GM23248 (cell line): ENCODE results near the gene DUSP9. TPM values are rescaled to one million over a fixed set of nuclear protein-coding genes. Genes with fewer than 3 reads are reported as not detected.

ENCODE experiments used
- DNase-seq: peaks from one replicate; pipeline ENCODE4 v3.0.0-alpha.2; 2015
- H2AFZ ChIP-seq: fragments of 200-600 bp; sonication (generic); 2 replicates; pipeline ENCODE4 v1.6.1; 2016; ENCODE audit warnings: antibody characterized with exemption
- H3F3A ChIP-seq: fragments of 200-600 bp; sonication (generic); 2 replicates; pipeline ENCODE4 v1.6.1; 2016; ENCODE audit warnings: mild to moderate bottlenecking, antibody characterized with exemption, mixed run types; ENCODE audit not compliant: insufficient read depth
- H3K27ac ChIP-seq: fragments of 200-600 bp; sonication (generic); 2 replicates; pipeline ENCODE4 v1.5.1; 2016; ENCODE audit warnings: mild to moderate bottlenecking
- H3K27me3 ChIP-seq: fragments of 200-600 bp; sonication (generic); replicated peaks from 2 replicates; pipeline ENCODE4 v1.6.1; 2016; ENCODE audit warnings: mild to moderate bottlenecking; ENCODE audit not compliant: insufficient read depth
- H3K36me3 ChIP-seq: fragments of 200-600 bp; sonication (generic); 2 replicates; pipeline ENCODE4 v1.6.1; 2016; ENCODE audit warnings: low read depth, mild to moderate bottlenecking
- H3K4me1 ChIP-seq: fragments of 200-600 bp; sonication (generic); 2 replicates; pipeline ENCODE4 v1.6.1; 2016; ENCODE audit warnings: mild to moderate bottlenecking; ENCODE audit not compliant: insufficient read depth
- H3K4me2 ChIP-seq: fragments of 200-600 bp; sonication (generic); one replicate; pipeline ENCODE4 v1.6.1; 2016; ENCODE audit warnings: mild to moderate bottlenecking; ENCODE audit not compliant: unreplicated experiment
- H3K4me3 ChIP-seq: fragments of 200-600 bp; sonication (generic); 2 replicates; pipeline ENCODE4 v1.5.1; 2016; ENCODE audit warnings: mild to moderate bottlenecking
- H3K79me2 ChIP-seq: fragments of 200-600 bp; sonication (generic); 2 replicates; pipeline ENCODE4 v1.6.1; 2016; ENCODE audit warnings: mild to moderate bottlenecking; ENCODE audit not compliant: insufficient read depth
- H3K9ac ChIP-seq: fragments of 200-600 bp; sonication (generic); 2 replicates; pipeline ENCODE4 v1.6.1; 2016; ENCODE audit warnings: mild to moderate bottlenecking
- H3K9me2 ChIP-seq: fragments of 200-600 bp; sonication (generic); 2 replicates; pipeline ENCODE4 v1.6.1; 2016; ENCODE audit warnings: mixed run types, mild to moderate bottlenecking, moderate library complexity; ENCODE audit not compliant: insufficient read depth
- H3K9me3 ChIP-seq: fragments of 200-600 bp; sonication (generic); one replicate; pipeline ENCODE4 v1.6.1; 2017; ENCODE audit warnings: low read depth
- H4K20me1 ChIP-seq: fragments of 200-600 bp; sonication (generic); 2 replicates; pipeline ENCODE4 v1.6.0; 2016; ENCODE audit not compliant: insufficient read depth
- EZH2 ChIP-seq: fragments of 200-600 bp; sonication (generic); IDR thresholded peaks from 2 replicates; pipeline ENCODE4 v1.6.1; 2018; ENCODE audit warnings: antibody characterized with exemption, mild to moderate bottlenecking; ENCODE audit not compliant: insufficient read depth, poor library complexity, severe bottlenecking
- EZH2phosphoT487 ChIP-seq: fragments of 200-600 bp; sonication (generic); IDR thresholded peaks from 2 replicates; pipeline ENCODE4 v1.6.1; 2018; ENCODE audit warnings: antibody characterized with exemption, moderate library complexity, mild to moderate bottlenecking, low read depth; ENCODE audit not compliant: insufficient read depth
- WGBS, 2 experiments: methylation state at CpG; one replicate each; pipeline ENCODE4 v1.1.6; 2015 to 2017; ENCODE audit warnings: low lambda C conversion rate in 2 of 2, low coverage in 1 of 2; ENCODE audit errors: missing lambda C conversion rate in 2 of 2; 5-methylcytosine and 5-hydroxymethylcytosine counted together
- in situ Hi-C: fragments of 300-500 bp; cut with MboI; formaldehyde crosslinking; loops from 2 replicates; pipeline ENCODE4 v1.15.0; 2020
- polyA plus RNA-seq: library from polyadenylated mRNA; unstranded; fragments of >200 nt; fragmentation: Nextera tagmentation; extraction: Ambion mirVana; gene quantifications from 2 replicates; pipeline ENCODE4 v1.2.1, GENCODE V29; 2016
- total RNA-seq: library from RNA; depleted of rRNA; stranded (reverse); fragments of >200 nt; shearing (Covaris generic); gene quantifications from 2 replicates; pipeline ENCODE4 v1.2.3, GENCODE V29; 2014

DUSP9 gene
- total and polyA plus RNA-seq, 2 experiments from 2014 or later: not detected

GRCh38 chrX:153620576-153620975 is 26.4 kb upstream of the DUSP9 start:
- in situ Hi-C loops: no loop called here
- no peaks in the 10 kb centered on the region for H4K20me1 ChIP-seq
- no peaks in the 10 kb centered on the region for H3K4me1 ChIP-seq
- WGBS, 2 experiments: 51 to 65% methylated on average over 2 to 5 of the region's 5 CpGs
- DNase-seq: no peak
- H3K4me3 ChIP-seq: no peak overlapping the region
- no peaks in the 10 kb centered on the region for H3K9me2 ChIP-seq
- no peaks in the 10 kb centered on the region for H3K36me3 ChIP-seq
- H3K79me2 ChIP-seq: no peaks in the 10 kb centered on the region
- no peak overlapping the region for H2AFZ ChIP-seq
- no peaks in the 10 kb centered on the region for H3K27me3 ChIP-seq
- no peak overlapping the region for H3K4me2 ChIP-seq
- no peak overlapping the region for H3K9ac ChIP-seq
- H3F3A ChIP-seq: no peaks in the 10 kb centered on the region
- no peak overlapping the region for H3K27ac ChIP-seq
- H3K9me3 ChIP-seq: no peaks in the 10 kb centered on the region
- TF ChIP-seq EZH2 (no peak), EZH2phosphoT487 (no peak)

DNA sequence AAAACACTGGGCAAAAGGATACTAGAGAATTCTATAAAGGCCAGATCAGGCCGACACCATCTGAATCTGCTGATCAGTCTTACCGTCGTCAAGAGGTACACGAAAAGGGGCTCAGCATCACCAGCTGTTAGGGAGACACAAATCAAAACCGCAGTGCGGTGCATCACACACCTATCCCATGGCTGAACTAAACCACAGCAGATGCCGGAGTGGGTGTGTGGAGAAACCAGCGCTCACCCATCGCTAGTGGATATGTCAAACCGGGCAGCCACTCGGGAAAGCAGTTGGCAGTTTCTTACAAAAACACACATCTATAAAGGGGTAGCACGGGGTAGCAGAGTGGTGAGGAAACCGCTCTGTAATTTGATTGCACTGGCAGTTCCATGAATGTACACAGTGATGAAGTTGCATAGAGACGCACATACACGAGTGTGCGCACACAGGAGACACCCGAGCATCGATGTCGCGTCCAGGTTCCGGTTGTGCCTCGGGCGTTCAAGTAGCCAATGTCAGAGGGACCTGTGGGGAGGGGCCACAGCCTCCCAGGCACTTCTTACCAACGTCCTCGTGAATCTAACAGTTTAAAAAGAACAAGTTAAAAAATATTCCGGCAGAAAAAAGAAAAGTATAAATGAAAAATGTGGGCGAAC is 24.9 kb upstream of the DUSP9 start:
- Histone ChIP-seq H3K9ac (no peak overlapping the region), H2AFZ (no peak overlapping the region), H3K4me1 (no peaks in the 10 kb centered on the region), H3K36me3 (no peaks in the 10 kb centered on the region), H3K27me3 (no peaks in the 10 kb centered on the region), H3K27ac (no peak overlapping the region), H3K9me3 (no peaks in the 10 kb centered on the region), H3K79me2 (no peaks in the 10 kb centered on the region), H3F3A (no peaks in the 10 kb centered on the region), H4K20me1 (no peaks in the 10 kb centered on the region), H3K4me3 (no peak overlapping the region), H3K4me2 (no peak overlapping the region), H3K9me2 (no peaks in the 10 kb centered on the region)
- DNase-seq: no peak
- no peak for TF ChIP-seq EZH2phosphoT487
- TF ChIP-seq EZH2: no peak
- in situ Hi-C loops: no loop called here
- WGBS, 2 experiments: 72% methylated on average over 23 to 27 of the region's 27 CpGs

DNA sequence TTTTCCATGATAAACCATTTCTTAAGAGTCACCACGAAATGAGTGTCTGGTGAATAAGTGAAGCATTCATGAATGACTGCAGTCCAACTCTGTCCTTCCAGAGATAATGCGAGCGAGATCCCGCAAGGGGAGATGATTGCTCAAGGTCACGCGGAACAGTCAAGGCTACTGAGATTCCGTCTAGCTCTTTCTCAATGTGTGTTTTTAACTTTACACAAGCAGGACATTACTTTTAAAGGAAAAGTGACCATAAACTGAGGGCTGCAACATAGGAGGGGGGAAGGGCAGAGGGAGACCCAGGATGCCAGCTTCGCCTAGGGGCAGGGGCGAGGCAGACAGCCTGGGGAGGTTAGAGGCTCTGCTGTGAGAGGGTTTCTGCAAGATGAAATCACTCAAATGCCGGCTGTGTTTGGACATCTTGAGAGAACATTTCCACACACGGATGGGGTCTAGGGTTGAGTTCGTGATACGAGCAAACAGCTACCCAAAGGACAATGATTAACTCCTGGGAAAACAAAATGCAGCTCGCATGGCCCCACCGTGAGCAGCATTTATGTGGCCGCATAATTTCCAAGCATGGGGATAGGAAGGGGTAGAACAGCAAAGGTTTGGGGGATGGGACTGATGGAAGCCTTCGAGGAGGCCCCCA is 24.2 kb upstream of the DUSP9 start:
- in situ Hi-C loops: no loop called here
- H4K20me1 ChIP-seq: no peaks in the 10 kb centered on the region
- H3K9ac ChIP-seq: no peak overlapping the region
- no peaks in the 10 kb centered on the region for H3K4me1 ChIP-seq
- no peaks in the 10 kb centered on the region for H3K36me3 ChIP-seq
- TF ChIP-seq EZH2 (no peak), EZH2phosphoT487 (no peak)
- H3K79me2 ChIP-seq: no peaks in the 10 kb centered on the region
- H3K27me3 ChIP-seq: no peaks in the 10 kb centered on the region
- WGBS, 2 experiments: 48 to 60% methylated on average over 15 to 16 of the region's 17 CpGs
- no peaks in the 10 kb centered on the region for H3K9me2 ChIP-seq
- no peak overlapping the region for H2AFZ ChIP-seq
- DNase-seq: no peak
- no peak overlapping the region for H3K4me2 ChIP-seq
- no peak overlapping the region for H3K27ac ChIP-seq
- H3K4me3 ChIP-seq: no peak overlapping the region
- no peaks in the 10 kb centered on the region for H3F3A ChIP-seq
- H3K9me3 ChIP-seq: no peaks in the 10 kb centered on the region

GRCh38 chrX:153623310-153624029 is 23.5 kb upstream of the DUSP9 start:
- no peaks in the 10 kb centered on the region for H3K9me3 ChIP-seq
- H4K20me1 ChIP-seq: no peaks in the 10 kb centered on the region
- H3K79me2 ChIP-seq: no peaks in the 10 kb centered on the region
- H3K4me2 ChIP-seq: no peak overlapping the region
- H3K9ac ChIP-seq: no peak overlapping the region
- no peaks in the 10 kb centered on the region for H3K36me3 ChIP-seq
- H3K9me2 ChIP-seq: no peaks in the 10 kb centered on the region
- H2AFZ ChIP-seq: no peak overlapping the region
- no peaks in the 10 kb centered on the region for H3K4me1 ChIP-seq
- no peak overlapping the region for H3K27ac ChIP-seq
- no peak overlapping the region for H3K4me3 ChIP-seq
- in situ Hi-C loops: no loop called here
- no peak for TF ChIP-seq EZH2phosphoT487
- no peak for TF ChIP-seq EZH2
- DNase-seq: no peak
- no peaks in the 10 kb centered on the region for H3K27me3 ChIP-seq
- 46 to 54% methylated on average over 11 to 12 of the region's 16 CpGs for WGBS, 2 experiments
- no peaks in the 10 kb centered on the region for H3F3A ChIP-seq
